WERI-Rb-1 (cell line): ENCODE results near the gene GLI2.
A peak's percentile ranks its signal among the peaks of the same experiment; 100 is the strongest.

Experiments used
- DNase-seq: peaks from one replicate; pipeline ENCODE4 v3.0.0-alpha.2; 2020
- H3K27ac ChIP-seq: fragments of 250-450 bp; sonication (Bioruptor Pico); 2 replicates; pipeline ENCODE4 v1.5.1; 2020; ENCODE audit warnings: mild to moderate bottlenecking, moderate library complexity
- H3K27me3 ChIP-seq: fragments of 250-450 bp; sonication (Bioruptor Pico); 2 replicates; pipeline ENCODE4 v1.5.1; 2021; ENCODE audit warnings: mild to moderate bottlenecking, low read depth, moderate library complexity; ENCODE audit not compliant: insufficient read depth, severe bottlenecking
- H3K36me3 ChIP-seq: fragments of 250-450 bp; sonication (Bioruptor Pico); 2 replicates; pipeline ENCODE4 v1.5.1; 2020; ENCODE audit warnings: mild to moderate bottlenecking, moderate library complexity
- H3K4me3 ChIP-seq: 2 replicates; pipeline ENCODE4 v1.5.1; 2011; ENCODE audit warnings: low read depth, mild to moderate bottlenecking, control low read depth, low read length
- H3K9me3 ChIP-seq: fragments of 250-450 bp; sonication (Bioruptor Pico); 2 replicates; pipeline ENCODE4 v1.5.1; 2021; ENCODE audit warnings: mild to moderate bottlenecking, moderate library complexity; ENCODE audit not compliant: severe bottlenecking
- TF ChIP-seq, protein P1 (sequence below): IDR thresholded peaks from 2 replicates; pipeline ENCODE4 v1.5.1; 2011; ENCODE audit warnings: low read depth, mild to moderate bottlenecking, control low read depth, inconsistent platforms, low read length

Gene GLI2

GRCh38 chr2:120735746-120736170 is at the start of gene GLI2:
Gene GLI2, plus strand, starts transcription at chr2:120735868. Its CDS starts 61,453 bp downstream, at chr2:120797321.
- peaks cover 68% of the 10 kb centered on the region for H3K27me3 ChIP-seq
- H3K9me3 ChIP-seq, result no peaks in the 10 kb centered on the region
- H3K27ac ChIP-seq, result no peak within 1 kb of the TSS
- DNase-seq, result peak; percentile 72
- H3K4me3 ChIP-seq, result peak within 1 kb of the TSS; percentile 42
- TF ChIP-seq, protein P1, sequence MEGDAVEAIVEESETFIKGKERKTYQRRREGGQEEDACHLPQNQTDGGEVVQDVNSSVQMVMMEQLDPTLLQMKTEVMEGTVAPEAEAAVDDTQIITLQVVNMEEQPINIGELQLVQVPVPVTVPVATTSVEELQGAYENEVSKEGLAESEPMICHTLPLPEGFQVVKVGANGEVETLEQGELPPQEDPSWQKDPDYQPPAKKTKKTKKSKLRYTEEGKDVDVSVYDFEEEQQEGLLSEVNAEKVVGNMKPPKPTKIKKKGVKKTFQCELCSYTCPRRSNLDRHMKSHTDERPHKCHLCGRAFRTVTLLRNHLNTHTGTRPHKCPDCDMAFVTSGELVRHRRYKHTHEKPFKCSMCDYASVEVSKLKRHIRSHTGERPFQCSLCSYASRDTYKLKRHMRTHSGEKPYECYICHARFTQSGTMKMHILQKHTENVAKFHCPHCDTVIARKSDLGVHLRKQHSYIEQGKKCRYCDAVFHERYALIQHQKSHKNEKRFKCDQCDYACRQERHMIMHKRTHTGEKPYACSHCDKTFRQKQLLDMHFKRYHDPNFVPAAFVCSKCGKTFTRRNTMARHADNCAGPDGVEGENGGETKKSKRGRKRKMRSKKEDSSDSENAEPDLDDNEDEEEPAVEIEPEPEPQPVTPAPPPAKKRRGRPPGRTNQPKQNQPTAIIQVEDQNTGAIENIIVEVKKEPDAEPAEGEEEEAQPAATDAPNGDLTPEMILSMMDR, result peak; percentile 75
- H3K36me3 ChIP-seq, result no peaks in the 10 kb centered on the region

- TF ChIP-seq, protein P1, result no peak
- Histone ChIP-seq H3K9me3 (no peaks in the 10 kb centered on the region), H3K27ac (no peak overlapping the region), H3K4me3 (no peak overlapping the region), H3K27me3 (no peaks in the 10 kb centered on the region), H3K36me3 (no peaks in the 10 kb centered on the region)
- no peak for DNase-seq
Measured at GRCh38 chr2:120685974-120686297, 49.7 kb upstream of the GLI2 start.

DNA sequence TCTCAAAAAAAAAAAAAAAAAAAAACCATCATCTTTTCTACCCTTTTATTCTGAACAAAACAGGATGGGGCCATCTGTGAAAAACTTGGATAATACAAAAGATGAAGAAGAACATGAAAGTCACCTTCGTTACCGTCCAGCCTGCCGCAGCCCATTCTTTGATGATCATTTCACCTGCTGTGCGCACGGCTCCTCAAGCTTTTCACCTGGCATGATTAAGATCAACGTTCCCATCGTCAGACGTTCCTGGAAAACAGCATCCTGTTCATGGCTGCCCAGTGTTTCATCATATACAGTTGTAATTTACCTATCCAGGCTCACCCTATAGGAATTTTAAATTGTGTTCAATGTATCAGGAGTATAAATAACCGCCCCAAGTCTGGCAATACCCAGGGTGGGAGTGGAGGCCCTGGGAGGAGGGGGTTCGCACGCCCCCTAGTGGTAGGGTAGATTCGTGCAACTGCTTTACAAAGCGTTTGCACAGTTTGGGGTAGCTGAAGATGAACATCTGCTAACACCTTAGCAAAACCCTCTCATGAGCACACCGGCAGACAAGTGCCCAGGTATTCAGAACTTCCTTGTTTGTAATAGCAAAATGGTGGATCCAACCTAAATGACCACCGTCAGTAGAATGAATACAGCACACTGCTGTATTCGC is 49.0 kb upstream of the GLI2 start:
- no peaks in the 10 kb centered on the region for H3K9me3 ChIP-seq
- H3K27me3 ChIP-seq, result no peaks in the 10 kb centered on the region
- TF ChIP-seq, protein P1, result peak; percentile 39
- DNase-seq, result no peak
- H3K4me3 ChIP-seq, result no peak overlapping the region
- H3K36me3 ChIP-seq, result no peaks in the 10 kb centered on the region
- no peak overlapping the region for H3K27ac ChIP-seq

- Histone ChIP-seq H3K27ac (no peak overlapping the region), H3K4me3 (no peak overlapping the region), H3K27me3 (no peaks in the 10 kb centered on the region), H3K36me3 (no peaks in the 10 kb centered on the region), H3K9me3 (no peaks in the 10 kb centered on the region)
- no peak for DNase-seq
- TF ChIP-seq, protein P1, result no peak
Measured at GRCh38 chr2:120687210-120687609, 48.5 kb upstream of the GLI2 start.

DNA sequence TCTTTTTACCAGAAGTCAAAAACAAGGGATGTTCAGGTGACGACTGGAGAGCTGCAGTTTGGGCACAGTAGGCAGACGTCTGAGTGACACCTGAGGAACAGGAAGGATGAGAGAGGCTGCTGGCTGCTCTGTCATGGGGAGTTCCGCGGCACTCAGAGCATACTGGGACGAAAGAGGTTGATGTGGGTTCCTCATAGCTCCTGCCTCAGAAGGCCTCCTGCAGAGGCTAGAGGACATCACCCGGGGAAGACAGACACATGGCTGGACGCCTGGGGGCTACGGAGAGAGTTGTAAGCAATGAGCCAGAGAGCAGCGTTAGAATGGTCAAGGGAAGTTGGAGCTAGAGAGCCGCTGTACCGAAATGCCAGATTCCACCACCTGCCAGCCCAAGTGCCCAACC is 45.1 kb upstream of the GLI2 start:
- DNase-seq, result no peak
- H3K4me3 ChIP-seq, result no peak overlapping the region
- H3K27me3 ChIP-seq, result no peaks in the 10 kb centered on the region
- TF ChIP-seq, protein P1, result no peak
- no peaks in the 10 kb centered on the region for H3K36me3 ChIP-seq
- no peak overlapping the region for H3K27ac ChIP-seq
- no peaks in the 10 kb centered on the region for H3K9me3 ChIP-seq

GRCh38 chr2:120691410-120691809 is 44.3 kb upstream of the GLI2 start:
- Histone ChIP-seq H3K36me3 (no peaks in the 10 kb centered on the region), H3K27me3 (peaks cover 5% of the 10 kb centered on the region), H3K27ac (no peak overlapping the region), H3K4me3 (no peak overlapping the region), H3K9me3 (no peaks in the 10 kb centered on the region)
- TF ChIP-seq, protein P1, result no peak
- DNase-seq, result no peak
